ENCODE measurements around the gene XPNPEP2. TPM values are rescaled to one million over a fixed set of nuclear protein-coding genes. Genes with fewer than 3 reads are reported as not detected.

The XPNPEP2 gene
- total RNA-seq, 1 experiment from 2014 or later: not detected

- TF ChIP-seq CTCF (conservative IDR thresholded peaks at IDR 0.05) (no peak), EZH2 (IDR thresholded peaks at IDR 0.05; ENCODE audit: low read depth) (no peak)
- POLR2A ChIA-PET (ENCODE audit: unreplicated experiment): no interaction called here
- Histone ChIP-seq H3K27me3 (ENCODE audit: insufficient read depth, low read depth) (no peaks in the 10 kb centered on the region), H4K20me1 (ENCODE audit: insufficient read depth) (no peaks in the 10 kb centered on the region), H3K27ac (no peak overlapping the region), H3K4me3 (no peak overlapping the region), H3K36me3 (ENCODE audit: low read depth) (no peaks in the 10 kb centered on the region), H3K4me2 (no peak overlapping the region), H3K9me2 (ENCODE audit: insufficient read depth) (no peaks in the 10 kb centered on the region), H3K79me2 (ENCODE audit: low read depth) (no peaks in the 10 kb centered on the region), H2AFZ (no peak overlapping the region), H3K4me1 (replicated peaks; ENCODE audit: insufficient read depth) (no peaks in the 10 kb centered on the region), H3F3A (ENCODE audit: insufficient read depth, low read depth) (0 out of 2 replicates have a peak, but pooled peaks cover 6% of the 10 kb centered on the region), H3K9me3 (ENCODE audit: insufficient read depth, low read depth) (no peaks in the 10 kb centered on the region)
- CTCF ChIA-PET: no interaction called here
- no TSS peak for BruUV-seq (replicated peaks)
- no peak for DNase-seq
- intact Hi-C loops (cut with micrococcal nuclease; ENCODE audit: unreplicated experiment): no loop called here
Measured at GRCh38 chrX:129769467-129770154, 30.8 kb downstream of the XPNPEP2 start.

- intact Hi-C loops (cut with micrococcal nuclease; ENCODE audit: unreplicated experiment): no loop called here
- ChIA-PET POLR2A (ENCODE audit: unreplicated experiment) (no interaction called here), CTCF (no interaction called here)
- Histone ChIP-seq H3K79me2 (ENCODE audit: low read depth) (no peaks in the 10 kb centered on the region), H3K4me1 (replicated peaks; ENCODE audit: insufficient read depth) (no peaks in the 10 kb centered on the region), H3K4me3 (no peak overlapping the region), H3K4me2 (no peak overlapping the region), H3F3A (ENCODE audit: insufficient read depth, low read depth) (0 out of 2 replicates have a peak, but pooled peaks cover 6% of the 10 kb centered on the region), H3K9me2 (ENCODE audit: insufficient read depth) (no peaks in the 10 kb centered on the region), H4K20me1 (ENCODE audit: insufficient read depth) (no peaks in the 10 kb centered on the region), H3K36me3 (ENCODE audit: low read depth) (no peaks in the 10 kb centered on the region), H3K27me3 (ENCODE audit: insufficient read depth, low read depth) (no peaks in the 10 kb centered on the region), H3K27ac (no peak overlapping the region), H2AFZ (no peak overlapping the region), H3K9me3 (ENCODE audit: insufficient read depth, low read depth) (no peaks in the 10 kb centered on the region)
- no TSS peak for BruUV-seq (replicated peaks)
- TF ChIP-seq CTCF (conservative IDR thresholded peaks at IDR 0.05) (no peak), EZH2 (IDR thresholded peaks at IDR 0.05; ENCODE audit: low read depth) (no peak)
- DNase-seq: no peak
Measured at GRCh38 chrX:129771266-129771995, 32.7 kb downstream of the XPNPEP2 start.

- H3K4me2 ChIP-seq: no peak overlapping the region
- H3K27ac ChIP-seq: no peak overlapping the region
- POLR2A ChIA-PET (ENCODE audit: unreplicated experiment): no interaction called here
- intact Hi-C loops (cut with micrococcal nuclease; ENCODE audit: unreplicated experiment): no loop called here
- 0 out of 2 replicates have a peak, but pooled peaks cover 6% of the 10 kb centered on the region for H3F3A ChIP-seq (ENCODE audit: insufficient read depth, low read depth)
- DNase-seq: no peak
- H3K9me3 ChIP-seq (ENCODE audit: insufficient read depth, low read depth): no peaks in the 10 kb centered on the region
- no TSS peak for BruUV-seq (replicated peaks)
- H3K79me2 ChIP-seq (ENCODE audit: low read depth): no peaks in the 10 kb centered on the region
- CTCF ChIA-PET: interaction anchor here (0.6 kb wide), 1 partner anchor 15 kb away, joined by 11 read pairs; no protein-coding TSS in a partner anchor
- H3K36me3 ChIP-seq (ENCODE audit: low read depth): no peaks in the 10 kb centered on the region
- H3K4me3 ChIP-seq: no peak overlapping the region
- no peak for TF ChIP-seq EZH2 (IDR thresholded peaks at IDR 0.05; ENCODE audit: low read depth)
- TF ChIP-seq CTCF (conservative IDR thresholded peaks at IDR 0.05): no peak
- H3K9me2 ChIP-seq (ENCODE audit: insufficient read depth): no peaks in the 10 kb centered on the region
- H3K4me1 ChIP-seq (replicated peaks; ENCODE audit: insufficient read depth): no peaks in the 10 kb centered on the region
- H4K20me1 ChIP-seq (ENCODE audit: insufficient read depth): no peaks in the 10 kb centered on the region
- H2AFZ ChIP-seq: no peak overlapping the region
- H3K27me3 ChIP-seq (ENCODE audit: insufficient read depth, low read depth): no peaks in the 10 kb centered on the region
Measured at GRCh38 chrX:129772796-129773431, 34.1 kb downstream of the XPNPEP2 start.
